Tibial nerve (tissue), 3 donors: ENCODE data around the gene ADM5.

ENCODE experiments used
- POLR2A ChIP-seq, 2 donors: fragments of 450-650 bp; IDR thresholded peaks; one replicate each; pipeline ENCODE4 v1.6.1; 2017; ENCODE audit warnings: antibody characterized with exemption in 2 of 2, mild to moderate bottlenecking in 2 of 2, moderate library complexity in 2 of 2
- TF ChIP-seq, protein P1 (sequence below), 5 experiments: fragments of 200-600 bp in 3 of 5; fragments of 450-650 bp in 2 of 5; sonication (generic) in 3 of 5; IDR thresholded peaks; one replicate each; pipeline ENCODE4 v1.5.1; 2016 to 2019; ENCODE audit warnings: antibody characterized with exemption in 5 of 5, mild to moderate bottlenecking in 3 of 5, moderate library complexity in 2 of 5

GRCh38 chr19:49727217-49728030 lies 38.0 kb downstream of the ADM5 start:
- TF ChIP-seq POLR2A (IDR thresholded peaks at IDR 0.05), result no peak
- TF ChIP-seq, protein P1, sequence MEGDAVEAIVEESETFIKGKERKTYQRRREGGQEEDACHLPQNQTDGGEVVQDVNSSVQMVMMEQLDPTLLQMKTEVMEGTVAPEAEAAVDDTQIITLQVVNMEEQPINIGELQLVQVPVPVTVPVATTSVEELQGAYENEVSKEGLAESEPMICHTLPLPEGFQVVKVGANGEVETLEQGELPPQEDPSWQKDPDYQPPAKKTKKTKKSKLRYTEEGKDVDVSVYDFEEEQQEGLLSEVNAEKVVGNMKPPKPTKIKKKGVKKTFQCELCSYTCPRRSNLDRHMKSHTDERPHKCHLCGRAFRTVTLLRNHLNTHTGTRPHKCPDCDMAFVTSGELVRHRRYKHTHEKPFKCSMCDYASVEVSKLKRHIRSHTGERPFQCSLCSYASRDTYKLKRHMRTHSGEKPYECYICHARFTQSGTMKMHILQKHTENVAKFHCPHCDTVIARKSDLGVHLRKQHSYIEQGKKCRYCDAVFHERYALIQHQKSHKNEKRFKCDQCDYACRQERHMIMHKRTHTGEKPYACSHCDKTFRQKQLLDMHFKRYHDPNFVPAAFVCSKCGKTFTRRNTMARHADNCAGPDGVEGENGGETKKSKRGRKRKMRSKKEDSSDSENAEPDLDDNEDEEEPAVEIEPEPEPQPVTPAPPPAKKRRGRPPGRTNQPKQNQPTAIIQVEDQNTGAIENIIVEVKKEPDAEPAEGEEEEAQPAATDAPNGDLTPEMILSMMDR (IDR thresholded peaks at IDR 0.05), result no peak
